Heart left ventricle (tissue), 13 donors: Measurements from ENCODE around the gene EBP.

Experiments used
- POLR2A ChIP-seq, 2 donors: fragments of 450-650 bp; IDR thresholded peaks; one replicate each; pipeline ENCODE4 v1.6.1; 2017; ENCODE audit warnings: antibody characterized with exemption in 2 of 2, mild to moderate bottlenecking in 2 of 2, moderate library complexity in 2 of 2
- TF ChIP-seq, protein P1 (sequence below), 12 donors: fragments of 200-600 bp; sonication (generic) in 4 of 12; IDR thresholded peaks; one replicate each; pipeline versions ENCODE4 v1.5.0 to v1.8.0; 2018 to 2022; ENCODE audit warnings: antibody characterized with exemption in 12 of 12, mild to moderate bottlenecking in 5 of 12
- donor health status: ischemic (EF 13 %, LVEDD 7.1; RV severe dilation, severe dysfunction).
- donor health status: DM: no; HTN: yes; CAD: no.
- donor health status: DM: no; HTN: no; CAD: no.
- donor health status: ischemic (EF 25% LVEDD 6.9; RV normal size, moderate dysfunction).
- donor health status: ischemic (EF 25% LVEDD 5.7; RV mildly dilated, moderate dysfunction).
- donor health status: ischemic (EF 35%, LVEDD 5.7; RV mildly dilated, moderate dysfunction).
- donor health status: nonischemic (EF 11% LVEDD 7.7; RV severe dilation, severe dysfunction).
- donor health status: DM: yes; HTN: yes; CAD: no.
- donor health status: PGD.
- donor health status: ischemic (EF 29% LVEDD 5.4; RV normal size, mild dysfunction).
- donor health status: nonischemic (EF 23%, LVEDD 6.1; RV moderate dilation, normal function).

DNA sequence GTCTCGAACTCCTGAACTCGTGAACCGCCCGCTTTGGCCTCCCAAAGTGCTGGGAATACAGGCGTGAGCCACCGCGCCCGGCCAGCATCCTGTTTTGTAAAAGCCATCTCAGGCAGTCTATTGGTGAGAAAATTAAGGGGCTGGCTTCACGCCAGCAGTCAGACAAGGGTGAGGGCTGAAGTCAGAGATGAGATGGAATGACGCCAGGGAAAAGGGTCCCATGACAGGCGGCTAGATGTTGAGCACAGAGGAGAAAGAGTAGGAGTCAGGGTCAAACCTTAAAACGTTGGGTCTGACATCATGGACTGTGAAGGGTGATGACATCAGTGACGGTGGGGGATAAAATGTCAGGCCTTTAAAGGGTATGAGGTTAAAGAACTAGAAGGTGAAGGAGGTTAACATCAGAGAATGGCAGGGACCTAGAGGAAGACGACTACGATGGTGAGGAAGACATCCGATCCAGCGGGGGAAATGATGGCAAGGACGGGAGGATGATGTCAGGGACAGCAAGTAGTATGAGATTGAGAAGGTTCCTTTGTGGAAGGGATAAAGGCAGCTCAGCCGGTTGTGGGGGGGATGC, 52.2 kb downstream of the EBP start:
- TF ChIP-seq, protein P1, sequence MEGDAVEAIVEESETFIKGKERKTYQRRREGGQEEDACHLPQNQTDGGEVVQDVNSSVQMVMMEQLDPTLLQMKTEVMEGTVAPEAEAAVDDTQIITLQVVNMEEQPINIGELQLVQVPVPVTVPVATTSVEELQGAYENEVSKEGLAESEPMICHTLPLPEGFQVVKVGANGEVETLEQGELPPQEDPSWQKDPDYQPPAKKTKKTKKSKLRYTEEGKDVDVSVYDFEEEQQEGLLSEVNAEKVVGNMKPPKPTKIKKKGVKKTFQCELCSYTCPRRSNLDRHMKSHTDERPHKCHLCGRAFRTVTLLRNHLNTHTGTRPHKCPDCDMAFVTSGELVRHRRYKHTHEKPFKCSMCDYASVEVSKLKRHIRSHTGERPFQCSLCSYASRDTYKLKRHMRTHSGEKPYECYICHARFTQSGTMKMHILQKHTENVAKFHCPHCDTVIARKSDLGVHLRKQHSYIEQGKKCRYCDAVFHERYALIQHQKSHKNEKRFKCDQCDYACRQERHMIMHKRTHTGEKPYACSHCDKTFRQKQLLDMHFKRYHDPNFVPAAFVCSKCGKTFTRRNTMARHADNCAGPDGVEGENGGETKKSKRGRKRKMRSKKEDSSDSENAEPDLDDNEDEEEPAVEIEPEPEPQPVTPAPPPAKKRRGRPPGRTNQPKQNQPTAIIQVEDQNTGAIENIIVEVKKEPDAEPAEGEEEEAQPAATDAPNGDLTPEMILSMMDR (IDR thresholded peaks at IDR 0.05): no peak
- TF ChIP-seq POLR2A (IDR thresholded peaks at IDR 0.05): no peak
